Gastroesophageal sphincter (tissue), 4 donors: ENCODE data around the gene PTBP3. TPM values are rescaled to one million over a fixed set of nuclear protein-coding genes. Genes with fewer than 3 reads are reported as not detected.

ENCODE experiments used
- ATAC-seq: fragments of 150-250 bp; one replicate; pipeline ENCODE4 v1.9.1; 2016; ENCODE audit warnings: mild to moderate bottlenecking, moderate library complexity
- H3K27ac ChIP-seq, 4 donors: fragments of 200-600 bp; sonication (generic) in 3 of 4; 1 replicate in 3 of 4; 2 replicates in 1 of 4; pipeline ENCODE4 v1.5.1; 2016 to 2019
- H3K27me3 ChIP-seq: fragments of 200-600 bp; sonication (generic); one replicate; pipeline ENCODE4 v1.5.1; 2019
- H3K36me3 ChIP-seq, 2 donors: fragments of 200-600 bp; sonication (generic); one replicate each; pipeline ENCODE4 v1.5.1; 2019; ENCODE audit warnings: control low read depth in 1 of 2
- H3K4me1 ChIP-seq, 3 donors: fragments of 200-600 bp; sonication (generic); 1 replicate in 2 of 3; 2 replicates in 1 of 3; pipeline ENCODE4 v1.5.1; 2016 to 2019; ENCODE audit warnings: control low read depth in 2 of 3
- H3K4me3 ChIP-seq, 2 donors: fragments of 200-600 bp; sonication (generic); one replicate each; pipeline ENCODE4 v1.5.1; 2019; ENCODE audit warnings: mild to moderate bottlenecking in 1 of 2, moderate library complexity in 1 of 2
- H3K9me3 ChIP-seq, 3 donors: fragments of 200-600 bp; sonication (generic); one replicate each; pipeline ENCODE4 v1.5.1; 2017 to 2019; ENCODE audit warnings: control low read depth in 2 of 3
- EP300 ChIP-seq: sonication (generic); formaldehyde crosslinking; IDR thresholded peaks from one replicate; pipeline ENCODE4 v1.6.1; 2017; ENCODE audit warnings: antibody characterized with exemption, mild to moderate bottlenecking
- POLR2A ChIP-seq, 2 donors: fragments of 450-650 bp; IDR thresholded peaks; one replicate each; pipeline ENCODE4 v1.6.1; 2017; ENCODE audit warnings: antibody characterized with exemption in 2 of 2, mild to moderate bottlenecking in 2 of 2, moderate library complexity in 1 of 2
- POLR2AphosphoS5 ChIP-seq: sonication (generic); formaldehyde crosslinking; IDR thresholded peaks from one replicate; pipeline ENCODE4 v1.6.1; 2017; ENCODE audit warnings: antibody characterized with exemption
- WGBS, 2 donors: methylation state at CpG; one replicate each; pipeline ENCODE4 v1.1.5; 2018; ENCODE audit warnings: low coverage in 1 of 2; 5-methylcytosine and 5-hydroxymethylcytosine counted together
- total RNA-seq, 4 donors: library from RNA; depleted of rRNA; stranded (reverse); fragments of >200 nt; gene quantifications; one replicate each; pipeline ENCODE4 v1.1.0, GENCODE V29; 2016
- TF ChIP-seq, protein P1 (sequence below), 4 experiments: fragments of 200-600 bp in 2 of 4; fragments of 450-650 bp in 2 of 4; sonication (generic) in 1 of 4; IDR thresholded peaks; one replicate each; pipeline ENCODE4 v1.5.1; 2017 to 2019; ENCODE audit warnings: antibody characterized with exemption in 4 of 4, mild to moderate bottlenecking in 2 of 4, moderate library complexity in 2 of 4

PTBP3 gene
- total RNA-seq, 4 donors from 2014 or later: 13.7 to 28.2 (median 24.6) TPM

DNA sequence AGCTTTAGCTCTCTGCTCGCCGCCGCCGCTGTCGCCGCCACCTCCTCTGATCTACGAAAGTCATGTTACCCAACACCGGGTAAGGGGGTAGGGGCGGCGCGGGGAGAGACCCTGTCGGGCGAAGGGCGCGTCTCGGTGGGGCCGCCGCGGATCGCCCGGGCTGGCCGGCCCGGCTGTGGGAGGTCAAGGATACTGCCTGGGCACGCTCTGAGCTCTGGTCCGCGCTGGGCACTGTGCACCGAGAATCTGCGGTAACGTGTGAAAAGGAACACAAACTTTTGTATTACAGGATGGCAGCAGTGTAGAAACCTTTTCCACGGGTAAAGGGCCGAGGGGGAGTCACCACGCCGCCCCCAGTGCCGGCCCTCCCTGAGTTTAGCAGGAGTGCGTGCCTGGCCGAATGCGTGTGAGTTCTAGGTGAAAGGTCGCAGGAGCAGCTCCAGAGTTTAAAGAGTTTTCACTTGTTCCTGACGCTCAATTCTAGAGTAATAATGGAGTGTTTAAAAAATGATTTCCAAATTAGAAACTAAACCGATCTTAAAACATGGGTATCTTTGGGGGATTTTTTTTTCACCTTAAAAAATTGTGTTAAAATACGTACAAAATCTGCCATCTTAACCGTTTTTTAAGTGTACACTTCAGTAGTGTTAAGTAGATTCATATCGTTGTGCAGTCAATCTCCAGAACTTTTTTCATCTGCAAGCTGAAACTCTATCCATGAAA is 46.8 kb upstream of the PTBP3 start, which contains the start of gene HSDL2:
HSDL2 (plus strand) TSS at position 7 of the 723 bp plus-strand sequence; CDS start at position 63, 56 bp downstream.
- Histone ChIP-seq H3K27ac (peak within 1 kb of the TSS; percentile 91 to 99 (median 98)), H3K4me1 (peaks cover 7 to 64% (median 11%) of the 10 kb centered on the region in 3 donors)
- WGBS, 2 donors: 0% methylated on average over 9 to 14 of the region's 43 CpGs

DNA sequence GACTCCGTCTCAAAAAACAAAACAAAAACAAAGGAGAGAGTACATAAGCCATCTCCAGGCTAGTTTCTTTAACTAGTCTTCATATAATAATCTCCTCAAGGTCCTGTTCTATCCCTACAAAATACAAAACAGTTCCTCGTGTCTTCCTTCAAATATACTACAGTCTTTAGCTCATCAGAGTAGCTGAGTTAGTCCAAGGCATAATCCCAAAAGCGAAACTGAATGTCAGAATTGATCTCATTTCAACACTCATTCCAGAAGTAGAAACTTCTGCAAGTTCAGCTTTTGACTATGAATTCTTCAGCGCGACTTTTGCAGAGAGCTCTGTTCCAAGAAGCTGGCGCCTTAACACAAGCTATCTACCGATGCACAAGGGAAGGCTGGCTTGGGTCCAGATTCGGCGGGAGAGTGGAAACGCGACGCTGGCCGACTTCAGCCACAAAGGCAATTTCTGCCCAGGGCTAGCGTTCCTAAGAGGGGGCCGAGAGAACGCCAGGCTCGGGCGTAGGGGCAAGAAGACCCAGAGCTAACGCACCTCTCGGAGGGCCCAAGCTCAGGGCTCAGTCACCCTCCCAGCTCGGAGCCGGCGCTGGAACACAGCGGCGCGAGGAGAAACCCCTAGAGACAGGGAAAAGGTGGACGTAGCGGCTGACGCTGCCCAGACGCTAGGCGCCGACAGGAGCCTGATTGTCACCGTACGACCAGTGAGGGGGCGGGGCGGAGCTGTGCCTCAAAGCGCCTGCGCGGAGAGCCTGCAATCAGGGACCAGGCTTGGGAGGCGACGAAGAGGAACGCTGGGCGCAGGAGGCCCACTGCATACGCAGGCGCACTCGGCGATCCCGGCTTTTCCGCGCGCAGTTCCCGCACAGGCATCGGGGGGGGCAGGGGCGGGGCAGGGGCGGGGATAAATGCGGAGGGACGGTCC is 46.0 kb upstream of the PTBP3 start:
- ATAC-seq: peak; percentile 98
- TF ChIP-seq POLR2AphosphoS5: peak; percentile 95
- peak; percentile 89 to 91 for TF ChIP-seq POLR2A (IDR thresholded peaks at IDR 0.05)
- no peak for TF ChIP-seq EP300
- TF ChIP-seq, protein P1, sequence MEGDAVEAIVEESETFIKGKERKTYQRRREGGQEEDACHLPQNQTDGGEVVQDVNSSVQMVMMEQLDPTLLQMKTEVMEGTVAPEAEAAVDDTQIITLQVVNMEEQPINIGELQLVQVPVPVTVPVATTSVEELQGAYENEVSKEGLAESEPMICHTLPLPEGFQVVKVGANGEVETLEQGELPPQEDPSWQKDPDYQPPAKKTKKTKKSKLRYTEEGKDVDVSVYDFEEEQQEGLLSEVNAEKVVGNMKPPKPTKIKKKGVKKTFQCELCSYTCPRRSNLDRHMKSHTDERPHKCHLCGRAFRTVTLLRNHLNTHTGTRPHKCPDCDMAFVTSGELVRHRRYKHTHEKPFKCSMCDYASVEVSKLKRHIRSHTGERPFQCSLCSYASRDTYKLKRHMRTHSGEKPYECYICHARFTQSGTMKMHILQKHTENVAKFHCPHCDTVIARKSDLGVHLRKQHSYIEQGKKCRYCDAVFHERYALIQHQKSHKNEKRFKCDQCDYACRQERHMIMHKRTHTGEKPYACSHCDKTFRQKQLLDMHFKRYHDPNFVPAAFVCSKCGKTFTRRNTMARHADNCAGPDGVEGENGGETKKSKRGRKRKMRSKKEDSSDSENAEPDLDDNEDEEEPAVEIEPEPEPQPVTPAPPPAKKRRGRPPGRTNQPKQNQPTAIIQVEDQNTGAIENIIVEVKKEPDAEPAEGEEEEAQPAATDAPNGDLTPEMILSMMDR (IDR thresholded peaks at IDR 0.05): peak in 3 of 4 experiments; percentile 6 to 33 (median 9)
- Histone ChIP-seq H3K36me3 (no peaks in the 10 kb centered on the region), H3K9me3 (no peaks in the 10 kb centered on the region), H3K27ac (peak overlapping the region; percentile 91 to 99 (median 98)), H3K4me3 (peak overlapping the region; percentile 91 to 97), H3K4me1 (peaks cover 6 to 55% (median 8%) of the 10 kb centered on the region in 3 donors), H3K27me3 (no peaks in the 10 kb centered on the region)
- 1 to 5% methylated on average over 2 to 20 of the region's 57 CpGs for WGBS, 2 donors

More for the DNA sequence above, 46.8 kb upstream of the PTBP3 start, which contains the start of gene HSDL2:
- H3K27me3 ChIP-seq: no peaks in the 10 kb centered on the region
- no peak for TF ChIP-seq POLR2A (IDR thresholded peaks at IDR 0.05)
- TF ChIP-seq, protein P1 (IDR thresholded peaks at IDR 0.05): no peak
- TF ChIP-seq EP300: no peak
- no peak for TF ChIP-seq POLR2AphosphoS5
- no peaks in the 10 kb centered on the region for H3K9me3 ChIP-seq
- ATAC-seq: peak; percentile 61
- no peaks in the 10 kb centered on the region for H3K36me3 ChIP-seq
- H3K4me3 ChIP-seq: peak within 1 kb of the TSS; percentile 91 to 97

DNA sequence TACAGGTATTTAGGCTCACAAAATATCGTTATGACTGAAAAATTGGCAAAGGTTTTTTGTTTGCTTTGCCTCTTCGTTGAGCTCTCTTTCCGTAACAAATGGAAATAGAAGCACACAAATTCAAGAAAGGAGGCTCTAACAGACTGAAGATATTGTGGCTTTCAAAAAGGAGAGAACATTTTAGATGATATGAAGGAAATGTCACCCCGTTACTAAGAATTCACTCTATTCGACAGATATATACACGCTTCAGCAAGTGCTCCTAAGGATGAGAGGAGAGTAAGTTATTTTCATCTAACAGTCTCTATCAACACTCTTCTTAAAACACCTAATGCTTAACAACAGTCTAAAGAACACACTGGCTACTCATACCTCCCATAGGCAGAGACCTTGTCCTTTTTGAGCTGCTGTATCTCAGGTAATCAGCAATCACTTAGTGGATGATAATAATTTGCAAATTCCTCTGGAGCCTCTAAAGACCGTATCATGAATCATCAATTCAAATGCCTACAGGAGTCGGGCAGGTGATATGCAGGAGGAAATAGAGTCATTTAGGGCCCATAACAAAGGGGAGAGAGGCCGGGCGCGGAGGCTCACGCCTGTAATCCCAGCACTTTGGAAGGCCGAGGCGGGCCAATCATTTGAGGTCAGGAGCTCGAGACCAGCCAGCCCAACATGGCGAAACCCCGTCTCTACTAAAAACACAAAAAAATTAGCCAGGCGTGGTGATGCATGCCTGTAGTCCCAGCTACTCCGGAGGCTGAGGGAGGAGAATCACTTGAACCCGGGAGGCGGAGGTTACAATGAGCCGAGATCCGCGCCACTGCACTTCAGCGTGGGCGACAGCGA is 45.1 kb upstream of the PTBP3 start:
- Histone ChIP-seq H3K27me3 (no peaks in the 10 kb centered on the region), H3K4me1 (peaks cover 3 to 47% (median 4%) of the 10 kb centered on the region in 3 donors), H3K9me3 (no peaks in the 10 kb centered on the region), H3K36me3 (no peaks in the 10 kb centered on the region), H3K27ac (peak overlapping the region; percentile 91 to 99 (median 98)), H3K4me3 (peak overlapping the region; percentile 91 to 97)
- ATAC-seq: no peak
- TF ChIP-seq EP300: no peak
- TF ChIP-seq POLR2AphosphoS5: no peak
- TF ChIP-seq, protein P1 (IDR thresholded peaks at IDR 0.05): no peak
- no peak for TF ChIP-seq POLR2A (IDR thresholded peaks at IDR 0.05)
- WGBS, 2 donors: 17 to 36% methylated on average over 13 to 16 of the region's 27 CpGs

DNA sequence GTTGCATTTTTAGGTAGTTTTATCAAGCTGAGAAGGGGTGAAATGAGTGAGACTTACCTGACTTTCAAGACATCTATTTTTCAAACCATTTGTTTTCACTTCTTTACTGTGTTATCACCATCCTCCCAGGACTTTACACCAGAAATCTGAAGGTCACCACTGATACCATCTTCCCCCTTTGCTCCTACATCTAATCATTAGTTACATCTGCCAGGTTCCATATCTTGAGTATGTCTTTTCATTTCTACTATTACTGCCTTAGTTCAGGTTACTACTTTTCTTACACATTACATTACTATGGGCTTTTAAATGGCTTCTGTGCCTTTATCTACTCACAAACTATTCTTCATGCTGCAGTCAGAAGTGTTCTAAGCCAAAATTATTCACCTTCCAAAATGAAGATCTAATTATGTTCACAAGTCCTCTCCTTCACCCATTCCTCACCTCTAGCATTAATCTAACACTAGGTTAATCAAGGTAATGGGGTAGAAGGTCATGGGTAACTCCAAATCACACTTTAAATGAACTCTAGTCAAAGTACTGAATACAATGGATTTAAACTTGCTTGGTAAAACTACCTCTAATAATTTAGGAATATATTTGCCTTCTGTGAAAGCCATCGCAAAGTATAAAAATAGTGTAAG is 44.4 kb upstream of the PTBP3 start:
- no peak for ATAC-seq
- no peak for TF ChIP-seq EP300
- no peak for TF ChIP-seq POLR2A (IDR thresholded peaks at IDR 0.05)
- TF ChIP-seq, protein P1 (IDR thresholded peaks at IDR 0.05): no peak
- no peak for TF ChIP-seq POLR2AphosphoS5
- Histone ChIP-seq H3K4me3 (peak overlapping the region in 1 of 2 donors; percentile 91), H3K27me3 (no peaks in the 10 kb centered on the region), H3K9me3 (no peaks in the 10 kb centered on the region), H3K27ac (peak overlapping the region in 3 of 4 donors; percentile 91 to 99 (median 98)), H3K36me3 (no peaks in the 10 kb centered on the region), H3K4me1 (peaks cover 3 to 39% (median 4%) of the 10 kb centered on the region in 3 donors)
- WGBS, 2 donors: 27 to 64% methylated on average over 1 of the region's 1 CpG
